WTC11 (cell line): Measurements from ENCODE around the gene RXRA.

ENCODE experiments used
- ATF1 ChIP-seq: sonication (generic); formaldehyde crosslinking; IDR thresholded peaks from 2 replicates; pipeline ENCODE4 v1.8.1; 2023; ENCODE audit warnings: mild to moderate bottlenecking, moderate library complexity, missing genetic modification reagents
- NFE2L1 ChIP-seq: sonication (generic); formaldehyde crosslinking; IDR thresholded peaks from 2 replicates; pipeline ENCODE4 v1.8.1; 2023; ENCODE audit warnings: missing genetic modification reagents
- NFYB ChIP-seq: sonication (generic); formaldehyde crosslinking; conservative IDR thresholded peaks from 2 replicates; pipeline ENCODE4 v1.8.0; 2022; ENCODE audit warnings: low read depth, missing genetic modification reagents
- NR3C1 ChIP-seq: sonication (generic); formaldehyde crosslinking; conservative IDR thresholded peaks from 2 replicates; pipeline ENCODE4 v1.8.1; 2023; ENCODE audit warnings: low read depth, mild to moderate bottlenecking, missing genetic modification reagents
- SP1 ChIP-seq: sonication (generic); formaldehyde crosslinking; conservative IDR thresholded peaks from 2 replicates; pipeline ENCODE4 v1.8.1; 2022; ENCODE audit warnings: missing genetic modification reagents
- TP53 ChIP-seq: sonication (generic); formaldehyde crosslinking; IDR thresholded peaks from 2 replicates; pipeline ENCODE4 v1.8.1; 2023; ENCODE audit warnings: mild to moderate bottlenecking, missing genetic modification reagents
- TF ChIP-seq, protein P1 (sequence below): fragments of 200-600 bp; IDR thresholded peaks from 2 replicates; pipeline ENCODE4 v1.8.0; 2022; ENCODE audit warnings: antibody characterized with exemption
- TF ChIP-seq, protein P2 (sequence below): sonication (generic); formaldehyde crosslinking; IDR thresholded peaks from 2 replicates; pipeline ENCODE4 v1.8.1; 2022; ENCODE audit warnings: mild to moderate bottlenecking, moderate library complexity, missing genetic modification reagents
- TF ChIP-seq, protein P3 (sequence below): sonication (generic); formaldehyde crosslinking; IDR thresholded peaks from 2 replicates; pipeline ENCODE4 v1.8.1; 2023; ENCODE audit warnings: mild to moderate bottlenecking, missing genetic modification reagents
- TF ChIP-seq, protein P4 (sequence below): sonication (generic); formaldehyde crosslinking; IDR thresholded peaks from 2 replicates; pipeline ENCODE4 v1.8.0; 2022; ENCODE audit warnings: mild to moderate bottlenecking, missing genetic modification reagents
- TF ChIP-seq, protein P5 (sequence below): sonication (generic); formaldehyde crosslinking; IDR thresholded peaks from 2 replicates; pipeline ENCODE4 v1.8.1; 2023; ENCODE audit warnings: mild to moderate bottlenecking, missing genetic modification reagents, moderate library complexity

DNA sequence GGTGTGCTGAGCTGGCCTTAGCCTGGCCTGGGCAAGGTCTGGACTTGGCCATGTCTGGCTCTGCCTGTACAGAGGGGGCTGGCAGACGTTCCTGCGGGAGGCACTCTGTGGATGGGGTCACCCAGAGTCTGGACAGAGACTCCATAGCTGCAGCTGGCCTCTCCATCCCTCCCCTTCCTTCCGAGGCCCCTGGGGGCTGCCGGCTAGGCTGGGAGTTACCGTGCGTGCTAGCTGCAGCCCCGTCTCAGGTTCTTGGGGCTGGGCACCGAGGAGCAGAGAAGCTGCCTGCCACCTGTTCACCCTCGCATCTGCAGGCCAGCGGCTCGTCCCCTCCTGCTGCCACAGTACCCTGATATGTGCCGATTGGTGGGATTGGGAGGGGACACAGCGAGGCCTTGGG is 63.4 kb downstream of the RXRA start:
- TF ChIP-seq, protein P1, sequence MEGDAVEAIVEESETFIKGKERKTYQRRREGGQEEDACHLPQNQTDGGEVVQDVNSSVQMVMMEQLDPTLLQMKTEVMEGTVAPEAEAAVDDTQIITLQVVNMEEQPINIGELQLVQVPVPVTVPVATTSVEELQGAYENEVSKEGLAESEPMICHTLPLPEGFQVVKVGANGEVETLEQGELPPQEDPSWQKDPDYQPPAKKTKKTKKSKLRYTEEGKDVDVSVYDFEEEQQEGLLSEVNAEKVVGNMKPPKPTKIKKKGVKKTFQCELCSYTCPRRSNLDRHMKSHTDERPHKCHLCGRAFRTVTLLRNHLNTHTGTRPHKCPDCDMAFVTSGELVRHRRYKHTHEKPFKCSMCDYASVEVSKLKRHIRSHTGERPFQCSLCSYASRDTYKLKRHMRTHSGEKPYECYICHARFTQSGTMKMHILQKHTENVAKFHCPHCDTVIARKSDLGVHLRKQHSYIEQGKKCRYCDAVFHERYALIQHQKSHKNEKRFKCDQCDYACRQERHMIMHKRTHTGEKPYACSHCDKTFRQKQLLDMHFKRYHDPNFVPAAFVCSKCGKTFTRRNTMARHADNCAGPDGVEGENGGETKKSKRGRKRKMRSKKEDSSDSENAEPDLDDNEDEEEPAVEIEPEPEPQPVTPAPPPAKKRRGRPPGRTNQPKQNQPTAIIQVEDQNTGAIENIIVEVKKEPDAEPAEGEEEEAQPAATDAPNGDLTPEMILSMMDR: no peak
- TF ChIP-seq, protein P2, sequence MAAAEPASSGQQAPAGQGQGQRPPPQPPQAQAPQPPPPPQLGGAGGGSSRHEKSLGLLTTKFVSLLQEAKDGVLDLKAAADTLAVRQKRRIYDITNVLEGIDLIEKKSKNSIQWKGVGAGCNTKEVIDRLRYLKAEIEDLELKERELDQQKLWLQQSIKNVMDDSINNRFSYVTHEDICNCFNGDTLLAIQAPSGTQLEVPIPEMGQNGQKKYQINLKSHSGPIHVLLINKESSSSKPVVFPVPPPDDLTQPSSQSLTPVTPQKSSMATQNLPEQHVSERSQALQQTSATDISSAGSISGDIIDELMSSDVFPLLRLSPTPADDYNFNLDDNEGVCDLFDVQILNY (CRISPR knock-in tag): no peak
- TF ChIP-seq, protein P3, sequence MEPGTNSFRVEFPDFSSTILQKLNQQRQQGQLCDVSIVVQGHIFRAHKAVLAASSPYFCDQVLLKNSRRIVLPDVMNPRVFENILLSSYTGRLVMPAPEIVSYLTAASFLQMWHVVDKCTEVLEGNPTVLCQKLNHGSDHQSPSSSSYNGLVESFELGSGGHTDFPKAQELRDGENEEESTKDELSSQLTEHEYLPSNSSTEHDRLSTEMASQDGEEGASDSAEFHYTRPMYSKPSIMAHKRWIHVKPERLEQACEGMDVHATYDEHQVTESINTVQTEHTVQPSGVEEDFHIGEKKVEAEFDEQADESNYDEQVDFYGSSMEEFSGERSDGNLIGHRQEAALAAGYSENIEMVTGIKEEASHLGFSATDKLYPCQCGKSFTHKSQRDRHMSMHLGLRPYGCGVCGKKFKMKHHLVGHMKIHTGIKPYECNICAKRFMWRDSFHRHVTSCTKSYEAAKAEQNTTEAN (CRISPR knock-in tag): no peak
- TF ChIP-seq TP53 (no peak), NR3C1 (CRISPR knock-in tag) (no peak), NFE2L1 (CRISPR knock-in tag) (no peak), NFYB (CRISPR knock-in tag) (no peak), SP1 (CRISPR knock-in tag) (no peak), ATF1 (no peak)
- TF ChIP-seq, protein P4, sequence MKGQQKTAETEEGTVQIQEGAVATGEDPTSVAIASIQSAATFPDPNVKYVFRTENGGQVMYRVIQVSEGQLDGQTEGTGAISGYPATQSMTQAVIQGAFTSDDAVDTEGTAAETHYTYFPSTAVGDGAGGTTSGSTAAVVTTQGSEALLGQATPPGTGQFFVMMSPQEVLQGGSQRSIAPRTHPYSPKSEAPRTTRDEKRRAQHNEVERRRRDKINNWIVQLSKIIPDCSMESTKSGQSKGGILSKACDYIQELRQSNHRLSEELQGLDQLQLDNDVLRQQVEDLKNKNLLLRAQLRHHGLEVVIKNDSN (CRISPR knock-in tag): no peak
- TF ChIP-seq, protein P5, sequence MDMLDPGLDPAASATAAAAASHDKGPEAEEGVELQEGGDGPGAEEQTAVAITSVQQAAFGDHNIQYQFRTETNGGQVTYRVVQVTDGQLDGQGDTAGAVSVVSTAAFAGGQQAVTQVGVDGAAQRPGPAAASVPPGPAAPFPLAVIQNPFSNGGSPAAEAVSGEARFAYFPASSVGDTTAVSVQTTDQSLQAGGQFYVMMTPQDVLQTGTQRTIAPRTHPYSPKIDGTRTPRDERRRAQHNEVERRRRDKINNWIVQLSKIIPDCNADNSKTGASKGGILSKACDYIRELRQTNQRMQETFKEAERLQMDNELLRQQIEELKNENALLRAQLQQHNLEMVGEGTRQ (CRISPR knock-in tag): no peak
